Suprapubic skin (tissue), 3 donors: Measurements from ENCODE around the gene OFD1.

Experiments used
- POLR2A ChIP-seq, 2 donors: fragments of 450-650 bp; IDR thresholded peaks; one replicate each; pipeline ENCODE4 v1.6.1; 2017; ENCODE audit warnings: antibody characterized with exemption in 2 of 2, mild to moderate bottlenecking in 2 of 2, moderate library complexity in 2 of 2
- TF ChIP-seq, protein P1 (sequence below), 2 donors: fragments of 200-600 bp in 1 of 2; fragments of 450-650 bp in 1 of 2; sonication (generic) in 1 of 2; IDR thresholded peaks; one replicate each; pipeline ENCODE4 v1.5.1; 2016 to 2019; ENCODE audit warnings: antibody characterized with exemption in 2 of 2, mild to moderate bottlenecking in 1 of 2, moderate library complexity in 1 of 2

- no peak for TF ChIP-seq POLR2A (IDR thresholded peaks at IDR 0.05)
- TF ChIP-seq, protein P1, sequence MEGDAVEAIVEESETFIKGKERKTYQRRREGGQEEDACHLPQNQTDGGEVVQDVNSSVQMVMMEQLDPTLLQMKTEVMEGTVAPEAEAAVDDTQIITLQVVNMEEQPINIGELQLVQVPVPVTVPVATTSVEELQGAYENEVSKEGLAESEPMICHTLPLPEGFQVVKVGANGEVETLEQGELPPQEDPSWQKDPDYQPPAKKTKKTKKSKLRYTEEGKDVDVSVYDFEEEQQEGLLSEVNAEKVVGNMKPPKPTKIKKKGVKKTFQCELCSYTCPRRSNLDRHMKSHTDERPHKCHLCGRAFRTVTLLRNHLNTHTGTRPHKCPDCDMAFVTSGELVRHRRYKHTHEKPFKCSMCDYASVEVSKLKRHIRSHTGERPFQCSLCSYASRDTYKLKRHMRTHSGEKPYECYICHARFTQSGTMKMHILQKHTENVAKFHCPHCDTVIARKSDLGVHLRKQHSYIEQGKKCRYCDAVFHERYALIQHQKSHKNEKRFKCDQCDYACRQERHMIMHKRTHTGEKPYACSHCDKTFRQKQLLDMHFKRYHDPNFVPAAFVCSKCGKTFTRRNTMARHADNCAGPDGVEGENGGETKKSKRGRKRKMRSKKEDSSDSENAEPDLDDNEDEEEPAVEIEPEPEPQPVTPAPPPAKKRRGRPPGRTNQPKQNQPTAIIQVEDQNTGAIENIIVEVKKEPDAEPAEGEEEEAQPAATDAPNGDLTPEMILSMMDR (IDR thresholded peaks at IDR 0.05): no peak
Measured at GRCh38 chrX:13760426-13760825, 25.9 kb downstream of the OFD1 start.
